ENCODE results near the gene SPACDR. TPM values are rescaled to one million over a fixed set of nuclear protein-coding genes. Genes with fewer than 3 reads are reported as not detected.
"Not testable (repeated sequence)": the region's sequence is repeated elsewhere in the genome, so short reads cannot be mapped to it uniquely, and the experiment has no call there.

SPACDR gene
- total RNA-seq, 4 donors from 2014 or later, result 0.78 TPM; not detected in 3

GRCh38 chr7:100504887-100505611 is 41.0 kb upstream of the SPACDR start:
- H3K36me3 ChIP-seq, result no peaks in the 10 kb centered on the region
- intact Hi-C loops (cut with DNase I), result no loop called here

GRCh38 chr7:100504031-100504430 is 40.0 kb upstream of the SPACDR start:
- intact Hi-C loops (cut with DNase I); H3K36me3 ChIP-seq; DNase-seq (ENCODE audit: extremely low spot score); H3K4me1 ChIP-seq; H3K4me3 ChIP-seq; H3K27ac ChIP-seq (replicated peaks in 1 of 4); H3K27me3 ChIP-seq; H3K9me3 ChIP-seq: not testable (repeated sequence)
- WGBS, result 93% methylated on average over 3 of the region's 3 CpGs

More at GRCh38 chr7:100504887-100505611, 41.0 kb upstream of the SPACDR start:
- H3K27ac ChIP-seq (replicated peaks in 1 of 4), result no peak overlapping the region
- TF ChIP-seq CTCF (IDR thresholded peaks at IDR 0.05) (no peak), POLR2AphosphoS5 (IDR thresholded peaks at IDR 0.05) (no peak), EP300 (IDR thresholded peaks at IDR 0.05) (no peak), POLR2A (IDR thresholded peaks at IDR 0.05; ENCODE audit: low read depth) (no peak)
- peaks cover 0 to 5% (median 0%) of the 10 kb centered on the region in 4 donors for H3K4me1 ChIP-seq
- peaks cover 0 to 5% (median 0%) of the 10 kb centered on the region in 4 donors for H3K27me3 ChIP-seq
- no peak overlapping the region for H3K4me3 ChIP-seq
- 91% methylated on average over 9 of the region's 9 CpGs for WGBS
- DNase-seq (ENCODE audit: extremely low spot score), result no peak
- no peaks in the 10 kb centered on the region for H3K9me3 ChIP-seq

- H3K9me3 ChIP-seq; H3K4me1 ChIP-seq; H3K27ac ChIP-seq (replicated peaks in 1 of 4); DNase-seq (ENCODE audit: extremely low spot score); H3K36me3 ChIP-seq; H3K4me3 ChIP-seq; intact Hi-C loops (cut with DNase I); H3K27me3 ChIP-seq: not testable (repeated sequence)
- 94% methylated on average over 2 of the region's 2 CpGs for WGBS
Measured at GRCh38 chr7:100500743-100501142, 36.7 kb upstream of the SPACDR start.

- TF ChIP-seq EP300 (IDR thresholded peaks at IDR 0.05) (no peak), CTCF (IDR thresholded peaks at IDR 0.05) (no peak), POLR2A (IDR thresholded peaks at IDR 0.05; ENCODE audit: low read depth) (no peak), POLR2AphosphoS5 (IDR thresholded peaks at IDR 0.05) (no peak)
- 84% methylated on average over 6 of the region's 6 CpGs for WGBS
- intact Hi-C loops (cut with DNase I), result no loop called here
- H3K27ac ChIP-seq (replicated peaks in 1 of 4), result no peak overlapping the region
- H3K4me1 ChIP-seq, result peaks cover 12 to 16% (median 14%) of the 10 kb centered on the region in 4 donors
- no peak for DNase-seq (ENCODE audit: extremely low spot score)
- no peaks in the 10 kb centered on the region for H3K9me3 ChIP-seq
- H3K4me3 ChIP-seq, result no peak overlapping the region
- no peaks in the 10 kb centered on the region for H3K27me3 ChIP-seq
- no peaks in the 10 kb centered on the region for H3K36me3 ChIP-seq
Measured at GRCh38 chr7:100496509-100496908, 32.4 kb upstream of the SPACDR start.

GRCh38 chr7:100493476-100494264 is 29.6 kb upstream of the SPACDR start:
- H3K36me3 ChIP-seq, result peaks cover 0 to 2% (median 0%) of the 10 kb centered on the region in 4 donors
- peak overlapping the region in 1 of 4 donors; percentile 22 for H3K27ac ChIP-seq (replicated peaks in 1 of 4)
- peaks cover 12 to 26% (median 21%) of the 10 kb centered on the region in 4 donors for H3K4me1 ChIP-seq
- intact Hi-C loops (cut with DNase I), result no loop called here
- TF ChIP-seq EP300 (IDR thresholded peaks at IDR 0.05) (no peak), CTCF (IDR thresholded peaks at IDR 0.05) (peak in 1 of 3 experiments; percentile 9)
- DNase-seq (ENCODE audit: extremely low spot score), result no peak
- WGBS, result 24% methylated on average over 20 of the region's 56 CpGs
- H3K9me3 ChIP-seq, result no peaks in the 10 kb centered on the region
- H3K27me3 ChIP-seq, result peaks cover 0 to 8% (median 0%) of the 10 kb centered on the region in 4 donors
- H3K4me3 ChIP-seq, result peak overlapping the region; percentile 48 to 59 (median 50)

Data from esophagus muscularis mucosa (tissue), 4 donors.